GM21786 (cell line): Measurements from ENCODE around the gene C6.

Experiments used
- ATAC-seq: cut with Tn5 transposase; IDR thresholded peaks from one replicate; pipeline ENCODE4 v1.9.1; 2021; ENCODE audit not compliant: unreplicated experiment

C6 gene

DNA sequence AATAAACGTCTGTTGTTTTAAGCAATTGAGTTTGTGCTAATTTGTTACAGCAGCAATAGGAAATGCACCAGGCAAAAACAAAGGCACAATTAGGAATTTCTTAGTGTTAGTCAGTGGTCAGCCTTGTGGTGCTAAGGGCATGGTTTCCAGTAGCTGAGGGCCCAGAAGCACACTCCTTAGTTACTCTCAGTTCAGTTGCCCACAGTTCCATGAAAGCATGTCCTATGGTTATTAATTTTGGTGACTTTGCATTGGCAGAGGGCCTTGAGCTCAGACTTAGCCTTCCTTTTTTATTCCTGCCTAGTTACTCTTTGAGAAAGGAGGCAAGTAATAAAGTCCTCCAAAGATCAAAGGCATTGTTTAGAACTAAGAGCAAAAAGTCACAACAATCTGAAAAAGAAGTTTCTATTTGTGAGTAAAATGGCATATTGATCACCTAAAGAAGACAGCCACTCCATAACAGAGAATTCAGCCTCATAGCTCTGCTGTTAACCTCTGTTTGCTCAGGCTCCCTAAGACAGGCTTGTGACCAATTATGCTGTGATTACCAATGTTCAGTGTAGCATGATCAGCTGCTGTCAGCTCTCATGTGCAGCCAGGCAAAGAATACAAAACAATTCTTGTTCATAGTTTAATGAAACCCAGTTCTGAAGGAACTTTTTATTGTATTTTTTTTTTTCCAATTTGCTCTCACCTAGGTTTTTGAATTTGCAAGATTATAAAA is 85.2 kb downstream of the C6 start:
- no peak for ATAC-seq

DNA sequence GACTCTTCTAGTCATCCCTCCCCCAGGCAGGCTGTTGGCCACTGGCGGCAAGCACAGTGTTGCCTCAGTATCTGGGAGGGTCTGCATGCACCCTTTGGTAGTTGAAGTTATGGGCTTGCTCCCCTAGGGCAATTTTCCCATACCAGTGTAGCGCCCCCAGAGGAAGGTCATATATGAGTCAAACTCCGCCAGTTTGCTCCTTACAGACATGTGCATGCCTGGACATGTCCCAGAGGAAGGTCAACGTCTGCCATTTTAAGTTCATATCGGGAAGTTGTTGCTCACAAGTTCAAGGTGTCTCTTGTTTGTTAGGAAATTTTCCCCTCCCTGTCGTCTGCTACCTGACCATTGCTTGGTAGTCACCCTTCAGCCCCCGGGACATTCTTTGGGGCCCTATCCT is 90.9 kb downstream of the C6 start:
- no peak for ATAC-seq

DNA sequence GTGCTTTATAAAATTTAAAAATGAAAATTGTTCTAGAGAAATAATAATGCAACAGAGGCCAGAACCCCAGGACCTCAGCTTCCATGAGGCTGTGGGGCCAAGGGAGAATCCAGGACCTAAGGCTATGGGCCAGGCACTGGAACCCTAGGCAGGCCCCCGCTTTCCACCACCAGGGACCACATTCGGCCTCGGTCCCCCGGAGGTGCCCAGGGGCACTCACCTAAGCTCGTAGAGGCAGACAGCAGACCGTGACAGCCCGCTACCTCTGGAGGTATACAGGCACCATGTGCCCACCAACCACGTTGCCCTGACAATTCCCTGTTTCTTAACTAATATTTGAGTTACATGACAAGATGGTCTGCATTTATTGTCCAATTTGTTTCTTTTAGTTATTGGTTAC is 92.7 kb downstream of the C6 start:
- no peak for ATAC-seq

DNA sequence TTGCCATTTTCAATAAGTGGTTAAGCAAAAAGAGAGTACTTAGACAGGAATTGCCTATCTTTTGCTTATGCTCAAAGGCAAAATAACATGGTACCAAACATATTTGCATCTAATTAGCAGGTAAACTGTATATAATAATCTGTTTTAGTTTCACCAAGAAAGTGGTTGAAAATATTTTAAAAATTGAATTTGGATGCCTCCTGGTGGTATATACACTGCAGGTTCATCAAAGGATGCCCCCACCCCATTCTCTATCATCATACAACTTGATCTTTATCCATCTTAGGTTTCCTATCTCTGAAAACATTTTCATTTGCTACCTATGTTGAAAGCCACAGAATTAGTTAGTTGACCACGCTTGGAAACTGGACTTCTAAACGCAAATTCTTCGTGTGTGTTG is 95.2 kb downstream of the C6 start:
- no peak for ATAC-seq

DNA sequence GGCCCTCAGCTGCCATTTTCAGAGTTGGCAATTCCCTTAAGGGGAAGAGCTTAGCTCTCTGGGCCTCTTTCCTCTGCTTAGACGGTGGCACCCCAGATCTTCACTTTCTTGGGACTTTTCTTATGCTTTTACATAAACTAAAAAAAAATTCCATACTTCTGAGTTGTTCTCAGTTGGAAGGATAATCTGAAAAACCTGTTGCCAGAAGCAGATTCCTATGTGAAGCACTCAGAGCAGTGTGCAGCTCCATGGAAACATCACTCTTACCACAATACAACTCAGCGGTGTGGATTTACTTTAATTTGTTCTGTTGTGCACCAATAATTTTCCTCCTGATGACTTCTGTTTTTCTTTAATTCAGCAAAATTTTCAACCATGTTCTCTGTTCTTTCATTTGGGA is 98.1 kb downstream of the C6 start:
- no peak for ATAC-seq

DNA sequence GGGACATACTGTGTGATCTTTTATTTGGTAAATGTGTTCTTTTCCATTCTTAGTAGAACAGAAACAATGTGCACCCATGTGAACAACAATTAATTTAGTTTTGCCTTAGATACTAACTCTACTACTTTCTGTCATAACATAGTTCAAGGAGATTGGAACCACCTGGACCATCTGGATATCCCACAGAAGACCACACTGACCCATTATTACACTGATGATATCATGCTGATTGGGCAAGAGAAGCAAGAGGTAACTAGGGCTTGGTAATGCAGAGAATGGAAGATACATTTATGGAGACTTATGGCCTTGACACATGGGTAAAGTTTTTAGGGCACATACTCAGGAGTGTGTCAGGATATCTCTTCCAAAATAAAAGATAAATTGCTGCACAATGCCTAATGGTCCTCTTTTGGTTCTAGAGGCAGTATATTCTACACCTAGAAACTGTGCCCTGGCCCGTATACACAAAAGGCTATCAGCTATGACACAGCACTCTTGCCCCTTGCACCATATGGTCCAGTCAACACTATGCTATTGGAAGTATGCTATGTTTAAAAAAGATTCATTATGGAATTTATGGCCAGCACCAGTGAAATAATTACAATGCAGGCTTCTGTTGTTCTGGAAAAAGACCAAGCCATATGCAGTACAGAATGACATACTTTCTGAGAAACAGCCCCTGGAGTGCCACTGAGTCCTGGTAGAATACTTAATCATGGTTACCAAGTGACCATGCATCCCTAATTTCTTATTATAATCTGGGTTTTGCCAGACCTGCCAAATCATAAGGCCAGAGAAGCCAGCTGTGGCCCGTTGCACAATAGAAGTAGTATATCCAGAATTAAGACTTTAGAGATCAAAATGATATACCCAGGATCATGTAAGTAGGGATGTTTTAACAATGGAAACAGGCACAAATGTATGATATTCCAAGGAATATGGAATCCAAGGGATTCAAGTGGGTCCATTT is 100.6 kb downstream of the C6 start:
- ATAC-seq = no peak

DNA sequence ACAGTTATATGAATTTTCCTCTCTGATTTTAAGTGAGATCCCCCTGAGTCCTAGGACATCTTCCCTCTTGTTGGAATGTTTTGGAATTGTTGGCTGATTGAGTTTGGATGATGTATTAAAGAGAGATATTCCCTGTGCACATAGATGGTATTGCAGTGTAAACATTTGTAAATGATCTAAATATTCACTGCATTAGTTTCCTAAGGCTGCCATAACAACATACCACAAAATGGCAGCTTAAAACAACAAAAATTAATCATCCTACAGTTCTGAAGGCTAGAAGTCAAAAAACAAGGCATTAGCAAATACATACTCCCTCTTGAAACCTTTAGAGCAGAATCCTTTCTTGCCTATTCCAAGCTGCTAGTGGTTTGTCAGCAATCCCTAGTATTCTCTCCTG is 104.1 kb downstream of the C6 start:
- no peak for ATAC-seq

DNA sequence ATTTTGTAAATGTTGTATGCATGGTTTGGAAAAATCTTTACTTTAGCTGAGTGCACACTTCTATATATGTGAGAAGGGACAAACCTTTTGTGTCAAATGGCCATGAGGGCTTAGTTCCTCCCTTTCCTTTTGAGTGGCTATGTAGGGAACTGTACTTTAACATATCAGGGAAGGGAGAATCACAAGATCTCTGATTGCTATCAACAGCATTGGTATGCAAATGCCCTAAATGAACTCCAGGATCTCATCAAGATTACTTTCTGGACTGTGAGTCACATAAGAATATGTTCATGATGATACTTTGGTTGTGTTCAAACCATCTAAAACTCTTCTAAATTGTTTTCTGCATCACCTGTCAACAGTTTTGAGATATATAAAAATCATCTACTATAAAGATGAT is 111.0 kb downstream of the C6 start:
- no peak for ATAC-seq

DNA sequence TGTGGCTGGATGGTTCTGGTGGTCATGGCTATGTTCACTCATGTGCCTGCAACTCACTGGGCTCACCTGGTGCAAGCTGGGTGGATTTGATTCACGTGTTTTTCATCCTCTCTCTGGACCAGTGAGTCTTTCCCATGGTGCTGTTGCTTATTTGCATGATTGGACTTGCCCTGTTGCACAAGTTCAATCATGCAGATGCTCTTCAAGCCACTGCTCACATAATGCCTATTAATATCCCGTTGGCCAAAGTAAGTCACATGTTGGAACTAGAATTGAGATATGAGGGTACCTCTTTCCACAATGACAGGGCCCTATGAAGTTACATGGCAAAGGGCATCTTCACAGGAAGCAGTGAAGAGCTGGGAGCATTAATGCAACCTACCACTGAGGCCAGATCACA is 115.7 kb downstream of the C6 start:
- ATAC-seq = no peak

DNA sequence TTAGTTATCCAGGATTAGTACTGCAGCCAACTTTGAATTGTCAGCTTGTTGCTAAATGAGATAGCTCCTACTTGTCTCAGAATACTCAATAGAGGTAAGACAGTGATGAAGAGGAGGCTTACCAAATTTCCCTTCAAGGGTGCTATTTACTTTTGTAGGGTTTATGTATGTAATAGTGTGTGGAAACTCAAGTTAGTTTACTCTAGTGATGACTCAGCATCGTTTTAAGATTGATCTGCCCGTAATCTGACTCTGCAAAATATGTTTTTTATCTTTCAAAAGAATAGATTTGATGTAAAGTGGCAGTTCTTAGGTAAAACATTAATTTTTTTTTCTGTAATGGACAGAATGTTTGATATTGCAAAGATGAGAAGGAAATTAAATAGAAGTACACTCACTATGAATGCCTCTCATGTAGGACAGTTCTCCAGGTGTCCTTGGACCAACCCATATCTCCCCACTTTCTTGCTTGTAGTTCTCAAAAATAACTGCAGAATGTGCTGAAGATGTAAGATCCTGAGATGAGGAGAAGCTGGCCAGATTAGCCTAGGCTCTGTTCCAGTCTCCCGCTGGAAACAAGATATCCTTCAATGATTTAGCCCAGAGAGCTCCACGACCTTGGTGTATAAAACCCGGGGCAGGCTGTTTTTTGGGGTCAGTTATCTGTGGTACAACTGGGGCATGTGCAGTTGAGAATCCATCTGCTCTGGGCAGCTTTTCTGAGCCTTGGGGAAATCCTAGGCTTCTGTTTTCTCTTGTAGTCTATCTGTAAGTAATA is 117.8 kb downstream of the C6 start:
- ATAC-seq = no peak

DNA sequence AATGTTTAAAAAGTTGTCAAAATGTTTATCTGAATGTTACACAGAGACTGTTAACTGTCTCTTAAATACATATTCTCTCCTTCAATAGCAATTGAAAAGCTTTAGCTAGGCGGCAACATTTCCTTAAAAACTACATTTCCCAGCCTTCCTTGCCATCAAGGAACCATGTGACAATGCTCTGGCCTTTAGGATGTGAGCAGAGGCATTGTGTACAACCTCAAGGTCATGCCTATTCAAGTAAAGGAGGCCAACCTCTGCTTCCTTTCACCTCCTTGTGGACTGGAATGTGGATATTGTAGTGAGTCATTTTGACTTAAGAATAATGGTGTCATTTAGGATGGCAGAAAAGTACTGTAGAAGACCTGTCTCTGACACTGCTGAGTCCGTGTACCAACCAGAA is 118.5 kb downstream of the C6 start:
- no peak for ATAC-seq

DNA sequence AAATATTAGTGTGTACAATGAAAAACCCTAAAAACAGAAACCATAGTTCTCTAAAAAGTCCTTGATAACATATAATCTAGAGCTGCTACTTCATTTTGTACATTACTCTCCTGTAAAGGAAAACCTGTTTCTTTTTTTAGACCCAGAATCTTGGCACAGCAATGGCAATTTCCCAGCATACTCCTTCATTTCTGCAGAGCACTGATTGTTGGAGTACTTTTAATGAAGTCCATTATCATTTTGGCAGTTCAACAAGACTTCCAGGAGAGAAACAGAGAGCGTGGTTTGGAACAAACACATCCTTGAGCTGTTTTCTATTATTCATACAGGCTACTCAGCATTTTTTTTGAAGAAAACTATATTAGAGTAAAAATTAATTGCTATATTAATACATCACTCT is 119.5 kb downstream of the C6 start:
- ATAC-seq = no peak
